Measurements from ENCODE around the gene KCNJ15.

Gene KCNJ15

DNA sequence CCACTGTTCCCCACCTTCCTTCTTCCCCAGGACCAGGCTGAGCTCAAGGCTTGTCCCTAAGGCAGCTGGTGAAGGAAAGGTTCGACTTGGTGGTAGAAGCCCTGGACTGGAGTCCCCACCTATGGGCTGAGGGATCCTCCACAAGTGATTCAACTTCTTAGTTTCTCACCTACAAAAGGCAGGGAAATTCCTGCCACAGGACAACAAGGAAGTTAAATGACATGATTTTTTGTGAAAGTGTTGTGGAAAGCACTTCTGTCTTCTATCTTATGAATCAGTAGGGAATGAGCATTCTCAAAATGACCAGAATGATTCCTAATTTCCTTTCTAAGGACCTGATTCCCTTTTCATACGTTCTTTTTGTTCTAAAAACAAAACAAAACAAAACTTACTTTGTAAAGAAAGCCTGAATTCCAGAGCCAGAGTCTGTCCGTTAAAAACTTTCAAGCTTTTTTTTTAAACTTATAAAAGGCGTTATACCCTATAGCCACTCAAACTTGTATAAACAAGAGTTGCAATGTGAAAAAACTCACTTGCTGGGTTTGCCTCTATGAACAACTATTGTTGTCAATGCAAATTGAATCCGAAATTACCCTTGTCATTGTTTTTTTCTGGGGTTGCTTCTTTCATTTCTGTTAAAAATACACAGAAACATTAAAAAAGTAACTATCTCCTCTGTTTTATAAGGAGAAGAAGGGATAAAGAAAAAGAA is 12.2 kb downstream of the KCNJ15 start:
- no peak for DNase-seq

DNA sequence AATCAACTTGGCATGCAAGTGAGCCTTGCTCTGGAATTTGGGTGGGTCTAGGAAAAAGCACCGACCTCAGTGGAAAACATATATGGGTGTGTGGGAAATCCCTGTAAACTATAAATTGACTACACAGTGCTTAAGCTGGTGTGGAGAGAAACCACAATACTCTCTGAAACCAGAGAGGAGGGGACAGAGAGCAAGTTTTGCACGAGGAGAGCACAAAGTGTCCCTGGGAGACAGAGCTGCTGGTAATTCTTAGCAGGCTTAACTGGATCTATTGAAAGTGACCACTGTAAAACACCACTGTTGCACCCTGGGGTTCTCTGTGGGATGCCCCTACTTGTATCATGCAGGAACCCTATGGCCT is 12.8 kb downstream of the KCNJ15 start:
- no peak for DNase-seq

DNA sequence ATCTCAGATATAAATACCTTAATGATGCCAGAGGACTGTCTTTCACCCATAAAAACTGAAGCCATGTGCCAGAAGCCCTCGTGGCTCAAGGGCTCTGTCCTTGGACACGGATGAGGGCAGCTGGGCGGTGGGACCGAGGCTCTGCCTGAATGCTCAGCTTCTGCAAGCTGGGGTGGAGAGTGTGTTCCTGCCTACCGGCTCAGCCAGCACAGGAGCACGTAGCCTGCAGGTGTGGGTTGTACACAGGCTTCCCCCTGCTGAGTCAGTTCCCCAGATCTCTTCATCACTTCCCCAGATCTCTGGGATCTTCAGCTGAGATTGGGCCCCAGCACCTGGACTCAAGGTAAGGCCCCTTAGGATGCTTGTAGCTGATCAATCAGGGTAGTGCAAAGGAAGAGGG is 15.4 kb downstream of the KCNJ15 start:
- no peak for DNase-seq

DNA sequence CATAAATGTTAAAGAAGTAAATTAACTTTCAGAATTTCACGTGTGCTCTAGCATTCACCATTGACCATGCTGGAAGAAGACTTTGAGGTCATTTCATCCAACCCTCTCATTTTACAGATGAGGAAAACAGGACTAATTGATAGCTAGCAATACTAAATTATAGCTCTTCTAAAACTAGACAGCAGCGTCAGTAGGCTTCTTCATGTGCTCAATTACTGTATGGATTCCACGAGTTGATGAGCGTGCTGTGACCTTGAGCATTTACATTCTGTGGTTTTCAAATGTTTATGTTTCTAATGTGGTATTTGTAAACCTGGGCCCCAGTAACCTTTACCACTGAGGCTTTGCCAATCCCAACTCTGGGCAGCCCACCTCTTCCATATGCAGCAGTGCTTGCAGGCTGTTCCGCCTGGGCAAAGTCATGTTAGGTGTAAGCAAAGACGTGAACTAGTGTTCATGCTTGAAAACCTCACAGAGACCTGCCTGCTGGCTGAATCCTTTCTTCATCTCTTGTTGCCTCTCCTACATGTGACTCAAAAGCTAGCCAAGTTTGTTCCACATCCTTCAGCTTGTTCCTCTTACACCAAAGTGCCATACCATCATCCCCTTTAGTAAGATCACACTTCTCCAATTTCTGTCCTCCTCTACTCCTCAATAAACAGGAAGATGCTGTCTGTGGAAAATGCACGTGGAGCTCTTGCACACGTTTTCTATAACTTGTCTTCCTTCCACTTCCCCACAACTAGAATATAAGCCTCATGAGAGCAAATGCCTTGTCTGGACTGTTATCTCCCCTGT is 17.2 kb downstream of the KCNJ15 start:
- DNase-seq, result no peak

DNA sequence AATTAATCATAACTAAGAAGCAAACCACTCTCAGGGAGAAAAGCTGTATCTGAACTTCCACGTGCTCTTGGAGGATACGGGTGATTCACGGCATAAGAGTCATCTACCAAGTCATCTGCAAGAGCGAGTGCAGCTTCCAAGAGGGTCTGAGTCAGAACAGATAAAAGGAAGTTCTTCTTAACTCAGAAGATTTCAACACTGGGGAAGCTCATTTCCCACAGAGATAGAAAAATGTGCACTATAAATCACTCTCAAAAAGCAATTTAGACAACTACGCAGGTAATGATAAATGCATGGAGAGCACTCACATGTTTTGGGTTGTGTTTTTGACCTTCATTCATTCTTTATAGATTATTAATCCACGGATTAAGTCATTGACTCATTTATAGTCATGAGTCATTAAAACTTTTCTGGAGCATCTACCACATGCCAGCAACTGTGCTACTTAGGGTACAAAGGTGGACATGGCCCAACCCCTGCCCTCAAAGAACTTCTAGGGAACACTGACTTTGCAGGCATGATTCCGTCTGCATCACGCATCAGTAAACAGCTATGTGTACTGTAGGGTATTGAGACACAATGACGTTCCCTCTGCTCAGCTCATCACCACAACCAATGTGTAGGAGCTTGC is 20.8 kb downstream of the KCNJ15 start:
- DNase-seq, result no peak

DNA sequence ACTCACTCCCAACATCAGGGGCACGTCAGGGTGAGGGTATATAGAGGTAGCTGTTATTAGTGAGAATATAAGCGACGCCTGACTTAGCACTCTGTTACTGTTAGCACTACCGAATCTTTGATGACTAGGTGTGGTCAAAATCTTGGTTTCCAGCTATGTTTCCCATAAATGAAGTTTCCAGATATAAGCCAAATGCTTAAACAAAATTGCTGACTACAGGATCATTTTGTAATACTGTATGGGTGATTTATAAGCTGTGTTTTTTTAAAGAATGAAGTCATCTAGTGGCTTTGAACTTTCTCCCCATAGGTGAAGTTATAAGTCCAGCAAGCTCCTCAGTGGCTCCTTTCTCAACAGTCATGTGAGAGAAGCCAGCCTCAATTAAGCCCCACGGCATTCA is 23.7 kb downstream of the KCNJ15 start:
- no peak for DNase-seq

DNA sequence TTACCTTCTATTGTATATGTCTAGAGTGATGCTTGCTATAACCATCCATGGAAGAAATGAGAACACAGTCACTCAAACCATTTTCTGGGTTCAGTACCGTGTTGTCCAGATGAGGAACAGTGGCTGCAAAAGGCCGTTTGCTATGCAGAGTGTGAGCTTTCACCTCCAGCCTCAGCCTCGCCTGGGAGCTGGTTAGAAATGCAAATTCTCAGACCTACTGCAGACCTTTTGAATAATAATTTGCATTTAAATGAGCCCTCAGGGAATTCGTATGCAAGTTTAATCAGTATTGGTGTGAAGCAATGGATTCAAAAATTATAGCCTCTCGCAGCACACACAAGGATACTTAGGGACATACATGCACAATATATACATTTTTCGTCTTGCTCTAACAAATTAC is 24.1 kb downstream of the KCNJ15 start:
- no peak for DNase-seq

DNA sequence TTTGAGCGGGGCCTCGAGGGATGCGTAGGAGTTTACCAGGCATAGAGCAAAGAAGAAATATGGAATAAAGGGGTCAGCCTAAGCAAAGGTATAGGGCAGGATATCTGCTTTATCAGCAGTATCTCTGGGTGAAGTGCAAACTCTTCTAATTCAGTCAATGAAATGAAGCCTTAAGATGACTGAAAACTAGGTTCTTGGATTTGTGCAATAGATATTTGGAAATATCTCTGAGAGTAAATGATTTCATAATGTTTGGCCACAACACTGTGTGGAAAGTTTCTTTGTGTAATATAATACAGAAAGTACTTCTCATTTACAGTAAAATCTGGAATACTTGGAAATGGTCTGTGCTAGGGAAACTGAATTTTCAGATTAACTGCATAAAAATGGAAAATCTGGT is 26.1 kb downstream of the KCNJ15 start:
- DNase-seq, result no peak

DNA sequence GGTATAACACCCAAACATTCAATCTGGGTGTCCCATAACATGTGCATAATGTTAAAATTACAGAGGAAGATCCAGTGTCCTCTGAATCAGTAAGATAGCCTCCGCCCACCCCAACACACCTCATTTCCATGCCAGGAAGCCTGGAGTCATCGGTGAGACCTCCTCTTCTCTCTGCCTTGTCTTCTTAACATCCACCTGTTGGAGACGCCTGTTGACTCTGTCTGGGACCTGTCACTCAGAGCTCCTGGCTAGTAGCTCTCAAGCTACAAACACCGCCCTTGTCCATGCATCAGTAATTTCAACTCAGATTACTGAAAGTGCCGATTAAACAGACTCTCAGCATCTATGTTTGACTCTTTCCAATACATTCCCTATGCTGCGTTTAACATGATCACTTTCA is 27.4 kb downstream of the KCNJ15 start:
- no peak for DNase-seq

DNA sequence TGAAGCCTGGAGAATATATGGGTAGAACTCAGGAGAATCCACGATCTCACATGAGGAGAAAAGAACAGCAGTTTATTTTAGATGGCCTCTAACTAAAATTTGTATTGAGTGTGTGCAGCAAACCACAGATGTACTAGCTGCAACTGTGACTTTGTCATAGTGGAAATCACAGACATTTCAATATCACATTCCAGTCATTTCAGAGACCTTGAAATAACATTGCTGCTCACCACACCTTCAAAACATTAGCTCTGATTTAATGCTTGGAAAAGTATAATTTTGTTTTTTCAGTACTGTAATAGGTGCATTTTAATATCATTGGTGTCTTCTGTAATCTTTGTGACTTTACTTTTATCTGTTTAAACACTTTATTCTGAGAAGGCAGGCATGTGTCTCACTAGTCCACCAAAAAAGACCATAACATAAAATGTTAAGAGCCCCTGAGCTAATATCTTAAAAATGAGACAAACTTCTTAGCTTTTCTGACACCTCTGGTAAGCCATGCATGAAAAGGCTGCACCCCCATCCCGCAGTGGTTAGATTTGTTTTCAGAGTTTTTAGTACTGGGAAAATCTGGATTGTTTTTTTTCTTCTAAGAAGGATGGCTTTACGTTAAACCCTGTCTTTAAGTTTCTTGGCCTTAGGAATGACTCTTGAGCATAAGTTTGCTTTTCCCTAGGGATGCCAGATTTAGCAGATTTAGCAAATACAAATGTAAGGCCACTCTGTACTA is 30.1 kb downstream of the KCNJ15 start:
- DNase-seq, result no peak

DNA sequence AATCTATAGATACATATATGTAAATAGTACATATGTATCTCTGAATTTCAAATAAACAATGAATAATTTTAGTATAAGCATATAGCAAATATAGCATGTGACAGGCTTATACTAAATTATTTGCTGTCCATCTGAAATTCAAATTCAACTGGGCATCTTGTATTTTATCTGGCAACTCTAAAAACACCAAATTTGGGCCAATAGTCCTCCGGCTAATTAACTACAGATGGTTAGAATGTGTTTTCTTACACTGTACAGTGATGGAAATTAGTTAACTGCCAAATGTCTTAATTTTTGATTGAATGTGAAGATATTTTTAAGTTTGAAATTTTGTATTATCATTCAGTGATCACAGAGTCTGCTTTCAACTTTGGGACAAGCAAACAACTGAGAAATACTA is 30.7 kb downstream of the KCNJ15 start:
- DNase-seq, result no peak

DNA sequence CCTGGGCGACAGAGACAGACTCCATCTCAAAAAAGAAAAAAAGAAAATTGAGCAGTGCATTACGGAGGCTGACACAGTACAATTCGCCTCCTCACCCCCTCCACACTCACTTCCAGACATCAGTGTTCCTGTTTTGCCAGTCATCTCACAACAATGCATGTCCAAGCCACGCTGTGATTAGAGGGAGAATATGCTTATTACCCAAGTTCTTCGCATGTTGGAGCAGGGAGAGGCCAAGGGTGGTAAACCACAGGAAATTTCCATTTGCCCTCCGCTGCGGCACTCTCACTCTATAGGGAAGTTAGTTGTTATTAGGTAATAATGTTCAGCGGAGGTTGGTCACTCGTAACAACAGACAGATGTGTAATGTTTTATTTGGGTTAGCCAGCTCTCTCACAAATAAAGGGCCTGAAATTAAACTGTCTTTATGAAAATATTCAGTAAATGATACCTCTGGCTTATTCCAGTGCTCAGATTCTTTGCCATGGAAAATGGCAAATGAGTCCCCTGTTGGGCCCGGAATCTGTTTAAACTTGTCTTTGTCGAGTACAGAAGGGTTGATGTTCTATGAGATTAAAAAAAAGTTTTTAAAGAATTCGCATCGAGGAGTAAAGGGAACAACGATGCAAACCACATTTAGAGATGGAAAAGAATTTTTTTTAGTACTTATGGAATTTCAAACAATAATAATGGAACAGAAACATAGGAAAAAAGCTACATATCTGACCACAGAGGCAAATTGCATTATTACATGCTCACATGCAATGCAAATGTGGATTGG is 33.1 kb downstream of the KCNJ15 start:
- DNase-seq, result no peak

DNA sequence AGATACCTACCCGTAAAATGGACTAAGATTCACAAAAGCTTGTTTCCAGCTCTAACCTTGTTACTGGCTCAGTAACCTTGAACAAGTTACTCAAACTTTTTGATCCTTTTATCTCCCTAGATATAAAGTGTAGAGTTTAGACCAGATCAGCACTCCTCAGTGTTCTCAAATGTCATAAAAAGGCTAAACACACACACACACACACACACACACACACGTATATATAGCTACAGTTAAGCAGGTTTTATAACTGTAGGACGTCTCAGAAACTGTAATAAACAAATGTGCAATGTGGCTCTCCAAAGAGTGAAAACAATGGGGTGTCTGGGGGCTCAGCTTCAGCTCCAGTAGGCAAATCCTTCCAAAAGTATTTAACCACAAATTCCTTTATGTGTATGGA is 34.0 kb downstream of the KCNJ15 start:
- DNase-seq, result no peak

DNA sequence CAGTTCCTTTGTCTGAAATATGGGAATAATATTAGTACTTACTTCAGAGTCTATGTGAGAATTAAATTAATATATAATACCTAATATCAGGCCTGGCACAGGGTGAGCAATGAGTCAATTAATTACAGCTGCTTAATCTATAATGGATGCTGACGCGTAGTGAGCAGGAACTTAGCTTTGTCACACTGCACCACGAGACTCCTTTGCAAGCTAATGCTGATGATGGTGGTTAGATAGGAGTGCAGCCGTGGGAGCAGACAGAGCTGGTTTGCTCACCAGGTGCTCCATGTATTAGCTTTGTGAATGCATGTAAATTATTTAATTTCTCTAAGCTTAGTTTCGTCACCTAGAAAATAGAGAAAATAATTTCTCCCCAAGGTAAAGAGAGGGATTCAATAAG is 35.1 kb downstream of the KCNJ15 start:
- DNase-seq, result no peak

DNA sequence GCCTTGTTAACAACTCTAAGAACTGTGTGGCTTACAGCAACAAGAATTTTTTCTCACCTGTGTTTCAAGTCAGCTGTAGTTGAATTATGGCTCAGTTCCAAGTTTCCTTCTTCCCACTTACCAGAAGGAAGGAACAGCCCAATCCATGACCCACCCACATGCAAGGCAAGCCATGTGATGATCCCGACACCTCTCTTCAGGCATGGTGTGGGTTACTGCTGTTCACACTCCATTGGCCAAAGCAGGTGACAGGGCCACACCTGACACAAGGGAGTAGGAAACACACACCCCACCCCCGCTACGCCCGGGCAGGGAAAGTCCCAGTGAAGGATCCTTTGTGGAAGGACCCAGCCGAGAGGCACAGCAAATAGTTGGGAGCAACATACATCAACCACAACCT is 36.3 kb downstream of the KCNJ15 start:
- DNase-seq, result no peak

DNA sequence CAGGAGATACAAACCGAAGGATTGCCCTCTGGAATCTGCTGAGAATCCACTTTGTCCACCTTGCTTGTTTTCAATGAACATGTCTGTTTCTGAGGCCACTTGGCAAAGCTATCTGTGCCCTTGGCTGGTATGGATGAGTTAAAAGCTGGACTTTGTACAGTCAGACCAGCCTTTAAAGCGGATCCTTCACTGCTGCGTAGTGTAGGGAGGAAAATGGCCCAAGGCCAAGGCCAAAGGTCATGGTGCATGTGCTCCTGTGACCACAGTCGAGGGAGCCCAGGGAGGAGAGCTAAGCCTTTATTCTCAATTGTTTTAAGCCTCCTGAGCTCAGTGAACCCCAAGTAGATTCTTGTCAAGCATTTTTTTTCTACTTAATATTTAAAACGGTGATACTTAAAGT is 37.0 kb downstream of the KCNJ15 start:
- no peak for DNase-seq

DNA sequence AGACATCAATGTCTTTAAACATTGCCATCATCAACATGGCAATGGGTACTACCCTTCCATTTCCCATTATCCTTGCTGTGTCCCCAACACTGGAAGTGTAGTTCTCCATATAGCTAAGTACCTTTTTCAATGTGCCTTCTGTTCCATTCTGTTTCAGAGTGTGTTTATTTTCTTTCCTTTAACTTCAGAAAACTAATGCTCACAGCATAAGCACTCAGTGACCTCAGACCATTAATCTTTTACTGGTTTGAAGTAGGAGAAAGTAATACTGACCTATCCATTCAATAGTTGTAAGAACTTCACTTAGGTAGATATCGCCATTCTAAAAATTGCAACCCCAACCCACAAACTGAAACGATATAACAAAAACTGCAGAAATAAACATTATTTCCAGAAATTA is 37.8 kb downstream of the KCNJ15 start:
- DNase-seq, result no peak

DNA sequence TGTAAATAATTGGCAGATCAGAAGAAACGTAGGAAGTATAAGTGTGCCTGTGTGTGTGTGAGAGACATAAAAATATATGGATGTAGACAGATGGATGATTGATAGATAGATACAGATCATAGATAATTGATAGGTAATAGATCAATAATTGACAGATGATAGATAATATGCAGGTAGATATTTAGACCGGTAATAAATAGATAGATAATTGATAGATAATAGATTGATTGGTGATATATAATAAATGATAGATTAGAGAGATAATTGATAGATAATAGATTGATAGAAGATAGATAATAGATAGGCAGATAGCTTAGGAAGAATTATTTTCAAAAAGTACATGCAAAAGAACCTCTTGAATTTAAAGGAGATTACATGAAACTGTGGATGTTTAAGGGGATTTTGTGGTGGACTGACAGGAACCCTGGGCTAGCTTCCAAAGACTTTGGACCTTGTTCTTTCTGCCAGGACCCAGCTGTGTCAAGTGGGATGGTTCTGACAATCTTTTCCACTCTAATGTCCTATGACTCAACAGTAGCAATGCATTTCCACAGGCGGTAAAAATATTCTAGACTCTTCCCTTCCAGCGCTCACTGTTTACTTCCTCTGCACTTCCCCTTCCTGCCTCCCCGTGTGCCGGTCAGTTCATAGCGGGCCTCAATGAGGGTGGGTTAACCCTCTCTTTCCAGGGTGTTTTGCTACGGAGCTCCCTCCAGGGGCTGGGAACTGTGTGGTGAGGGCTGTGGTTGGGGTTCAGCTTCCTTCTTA is 39.4 kb downstream of the KCNJ15 start:
- DNase-seq, result no peak

DNA sequence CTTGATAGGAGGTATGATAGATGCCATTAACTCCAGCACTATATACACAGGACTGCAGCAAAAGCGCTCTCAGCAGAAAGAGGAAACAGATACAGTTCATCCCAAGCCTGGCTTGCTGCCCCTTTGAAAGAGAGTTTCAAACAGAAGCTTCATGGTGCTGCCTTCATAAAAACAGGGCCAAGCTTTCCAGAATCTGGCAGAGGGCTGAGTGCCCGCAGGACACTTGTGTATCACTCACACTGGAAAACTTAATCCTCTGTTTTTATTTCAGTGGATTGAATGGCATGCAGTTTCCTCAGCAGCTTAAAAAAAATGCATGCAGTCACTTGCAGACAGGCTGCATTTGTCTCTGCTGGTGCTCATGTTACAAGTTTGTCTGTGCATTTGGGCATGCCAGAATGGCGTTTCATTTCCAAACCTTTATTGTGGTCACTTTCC is 40.4 kb downstream of the KCNJ15 start:
- DNase-seq, result no peak

DNA sequence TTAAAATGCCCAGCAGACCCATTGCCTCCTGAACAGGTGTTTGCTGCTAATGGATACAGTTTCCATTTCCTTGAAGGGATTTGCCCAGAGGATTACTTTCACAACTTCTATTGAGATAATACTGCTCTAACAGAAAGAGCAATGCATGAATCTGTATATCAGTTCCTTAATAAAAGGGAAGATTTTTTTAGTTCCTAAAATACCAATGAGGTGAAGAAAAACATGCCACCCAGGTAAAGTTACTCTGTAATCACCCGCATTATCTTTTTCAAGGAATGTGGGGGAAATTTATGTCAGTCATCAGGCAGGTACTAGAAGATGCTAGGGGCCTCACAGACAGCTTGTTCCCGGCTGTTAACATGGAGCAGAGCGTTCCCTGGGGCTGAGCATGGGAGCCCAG is 41.1 kb downstream of the KCNJ15 start:
- no peak for DNase-seq

DNA sequence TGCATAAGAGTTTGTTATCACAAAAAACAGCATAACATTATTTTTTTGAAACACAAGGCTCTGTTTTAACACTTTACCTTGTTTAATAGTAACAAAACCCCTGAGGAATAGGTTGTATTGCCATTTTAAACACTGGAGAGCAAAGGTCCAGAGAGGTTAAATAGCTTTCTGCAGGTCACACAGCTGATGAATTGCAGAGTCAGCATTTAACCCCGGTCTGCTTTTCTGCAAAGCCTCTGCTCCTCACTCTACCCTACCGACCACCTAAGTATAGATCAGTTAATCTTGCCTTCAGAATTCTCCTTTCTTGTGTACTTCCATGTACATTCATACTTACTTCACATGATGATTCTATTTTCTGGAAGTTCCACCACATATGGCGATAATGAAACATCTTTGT is 42.0 kb downstream of the KCNJ15 start:
- DNase-seq, result no peak

DNA sequence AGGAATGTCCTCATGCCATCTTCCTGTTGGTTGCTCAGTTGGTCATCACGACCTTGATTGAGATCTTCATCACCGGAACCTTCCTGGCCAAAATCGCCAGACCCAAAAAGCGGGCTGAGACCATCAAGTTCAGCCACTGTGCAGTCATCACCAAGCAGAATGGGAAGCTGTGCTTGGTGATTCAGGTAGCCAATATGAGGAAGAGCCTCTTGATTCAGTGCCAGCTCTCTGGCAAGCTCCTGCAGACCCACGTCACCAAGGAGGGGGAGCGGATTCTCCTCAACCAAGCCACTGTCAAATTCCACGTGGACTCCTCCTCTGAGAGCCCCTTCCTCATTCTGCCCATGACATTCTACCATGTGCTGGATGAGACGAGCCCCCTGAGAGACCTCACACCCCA is 42.9 kb downstream of the KCNJ15 start:
- DNase-seq, result no peak
